Measurements from ENCODE around the gene ZNF580.

Gene ZNF580

GRCh38 chr19:55667006-55667381 is 26.2 kb downstream of the ZNF580 start:
- DNase-seq = no peak

GRCh38 chr19:55667511-55667910 is 26.7 kb downstream of the ZNF580 start:
- DNase-seq = no peak

GRCh38 chr19:55667958-55668357 is 27.2 kb downstream of the ZNF580 start:
- no peak for DNase-seq

GRCh38 chr19:55668603-55669348 is 28.0 kb downstream of the ZNF580 start:
- no peak for DNase-seq

DNA sequence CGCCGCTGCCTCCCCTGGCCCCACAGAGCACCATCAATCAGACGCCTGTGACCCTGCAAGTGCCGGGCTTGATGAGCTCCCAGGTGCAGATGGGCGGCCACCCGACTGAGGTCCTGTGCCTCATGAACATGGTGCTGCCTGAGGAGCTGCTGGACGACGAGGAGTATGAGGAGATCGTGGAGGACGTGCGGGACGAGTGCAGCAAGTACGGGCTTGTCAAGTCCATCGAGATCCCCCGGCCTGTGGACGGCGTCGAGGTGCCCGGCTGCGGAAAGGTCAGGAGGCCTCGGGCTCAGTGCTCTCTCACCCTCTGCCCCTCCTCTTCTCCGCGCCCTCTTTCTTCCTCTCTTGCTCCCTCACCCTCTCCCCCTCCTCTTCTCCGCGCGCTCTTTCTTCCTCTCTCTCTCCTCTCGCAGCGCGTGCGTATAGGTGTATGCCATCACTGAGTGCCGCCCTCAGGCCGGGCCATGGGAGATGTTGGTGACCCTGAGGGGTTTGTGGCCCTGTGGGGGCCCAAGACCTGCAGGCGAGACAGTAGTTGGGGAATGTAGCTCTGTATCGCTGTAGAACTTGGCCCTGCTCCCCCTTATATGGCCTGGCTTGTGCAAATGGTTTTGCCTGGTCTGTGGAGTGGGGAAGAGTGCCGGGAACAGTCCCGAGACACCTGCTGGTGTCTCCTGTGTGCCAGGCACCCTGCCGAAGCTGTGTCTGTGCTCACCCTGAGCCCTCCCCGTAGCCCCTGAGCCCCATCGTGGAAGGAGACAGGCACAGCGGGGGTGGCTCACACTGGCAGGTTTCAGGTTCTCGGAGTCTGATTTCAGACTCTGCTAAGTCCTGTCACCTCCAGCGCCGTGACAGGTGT is 28.8 kb downstream of the ZNF580 start:
- DNase-seq = no peak

DNA sequence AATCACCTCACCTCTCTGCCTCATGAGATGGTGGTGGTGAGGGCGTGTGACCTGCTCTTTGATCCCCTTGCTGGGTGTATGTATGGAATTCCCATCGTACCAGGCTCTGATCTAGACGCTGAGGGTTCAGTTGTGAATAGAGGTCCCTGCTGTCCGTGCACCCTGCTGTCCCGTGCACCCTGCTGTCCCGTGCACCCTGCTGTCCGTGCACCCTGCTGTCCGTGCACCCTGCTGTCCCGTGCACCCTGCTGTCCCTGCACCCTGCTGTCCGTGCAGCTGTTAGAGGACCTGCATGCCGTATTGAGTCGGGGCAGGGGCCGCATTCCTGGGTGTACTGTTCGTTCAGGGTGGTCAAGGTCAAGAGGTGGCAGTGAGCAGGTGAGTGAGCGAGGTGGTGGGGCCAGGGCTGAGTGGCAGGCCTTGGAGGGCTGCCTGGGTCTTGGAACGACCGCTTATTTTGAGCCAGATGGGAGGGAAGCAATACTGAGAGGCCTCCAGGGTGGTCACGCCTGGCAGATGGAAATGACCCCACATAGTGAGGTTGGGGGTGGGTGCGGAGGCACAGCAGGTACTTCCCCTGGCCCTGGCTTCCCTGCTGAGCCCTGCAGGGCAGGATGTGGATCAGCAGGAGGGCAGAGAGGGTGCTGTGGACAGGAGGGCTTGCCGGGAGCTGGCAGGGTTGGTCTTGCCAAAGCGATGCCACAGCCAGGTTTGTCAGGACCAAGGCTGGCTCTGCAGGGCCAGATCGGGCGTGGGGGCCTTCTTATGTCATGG is 29.7 kb downstream of the ZNF580 start:
- DNase-seq = no peak

GRCh38 chr19:55671054-55671378 is 30.2 kb downstream of the ZNF580 start:
- no peak for DNase-seq

DNA sequence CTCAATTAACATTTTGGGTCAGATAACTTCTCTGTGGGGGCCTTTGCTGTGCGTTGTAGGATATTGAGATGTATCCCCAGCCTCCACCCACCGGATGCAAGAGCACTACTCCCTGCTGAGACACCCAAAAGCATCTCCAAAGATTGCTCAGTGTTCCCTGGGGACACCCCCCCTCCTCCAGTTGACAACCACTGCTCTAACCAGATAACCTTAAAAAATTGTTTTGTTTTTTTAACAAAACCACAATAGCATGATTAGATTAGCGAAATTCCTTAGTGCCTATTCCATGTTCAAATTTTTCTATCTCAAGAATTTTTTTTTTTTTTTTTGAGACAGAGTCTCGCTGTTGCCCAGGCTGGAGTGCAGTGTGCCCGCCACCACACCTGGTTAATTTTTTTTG is 31.6 kb downstream of the ZNF580 start:
- no peak for DNase-seq

DNA sequence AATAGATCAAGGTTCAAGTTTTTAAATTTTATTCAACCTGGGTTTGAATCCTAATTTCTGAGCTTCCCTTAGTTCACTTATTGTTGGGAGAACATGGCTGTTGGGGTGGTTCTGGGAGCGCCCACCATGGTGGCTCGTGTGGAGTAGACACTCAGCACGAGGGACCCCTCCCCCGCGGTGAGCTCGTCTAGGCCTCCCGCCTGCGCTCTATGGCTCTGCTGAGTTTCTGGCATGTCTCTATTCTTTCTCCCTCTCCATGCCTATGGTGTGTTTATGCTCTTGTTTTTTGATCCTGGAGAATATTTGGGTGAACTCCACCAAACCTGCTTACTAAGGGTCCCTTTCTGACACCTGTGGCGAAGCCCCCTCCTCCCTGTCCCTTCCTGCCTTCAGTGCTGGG is 32.7 kb downstream of the ZNF580 start:
- DNase-seq = no peak

DNA sequence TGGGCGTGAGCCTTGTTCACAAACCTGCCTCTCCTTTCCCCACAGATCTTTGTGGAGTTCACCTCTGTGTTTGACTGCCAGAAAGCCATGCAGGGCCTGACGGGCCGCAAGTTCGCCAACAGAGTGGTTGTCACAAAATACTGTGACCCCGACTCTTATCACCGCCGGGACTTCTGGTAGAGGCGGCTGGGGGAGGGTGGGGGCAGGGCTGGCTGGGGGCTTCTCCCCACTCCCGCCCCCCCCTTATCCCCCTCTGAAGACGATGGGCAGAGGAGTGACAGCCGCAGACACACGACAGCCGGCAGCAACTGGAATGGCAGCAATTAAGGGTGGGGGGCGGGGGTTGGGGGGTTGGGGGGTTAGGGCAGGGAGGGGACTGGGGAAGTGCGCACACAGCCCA is 33.1 kb downstream of the ZNF580 start:
- DNase-seq = no peak

DNA sequence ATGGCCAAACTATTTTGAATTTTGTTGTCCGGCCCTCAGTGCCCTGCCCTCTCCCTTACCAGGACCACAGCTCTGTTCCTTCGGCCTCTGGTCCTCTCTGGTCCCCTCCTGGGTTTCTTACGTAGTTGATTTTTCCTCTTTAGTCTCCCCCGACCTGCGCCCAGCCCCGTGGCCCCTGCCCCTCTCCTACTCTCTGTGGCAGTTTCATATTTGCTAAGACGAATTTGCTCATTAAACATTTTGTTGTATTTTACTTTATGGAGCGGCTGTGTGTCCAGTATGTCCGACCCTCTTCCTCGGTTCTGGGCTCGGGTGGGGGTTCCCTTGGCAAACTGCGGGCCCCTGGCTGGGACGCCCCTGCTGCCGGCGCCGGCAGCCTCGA is 33.6 kb downstream of the ZNF580 start:
- no peak for DNase-seq

DNA sequence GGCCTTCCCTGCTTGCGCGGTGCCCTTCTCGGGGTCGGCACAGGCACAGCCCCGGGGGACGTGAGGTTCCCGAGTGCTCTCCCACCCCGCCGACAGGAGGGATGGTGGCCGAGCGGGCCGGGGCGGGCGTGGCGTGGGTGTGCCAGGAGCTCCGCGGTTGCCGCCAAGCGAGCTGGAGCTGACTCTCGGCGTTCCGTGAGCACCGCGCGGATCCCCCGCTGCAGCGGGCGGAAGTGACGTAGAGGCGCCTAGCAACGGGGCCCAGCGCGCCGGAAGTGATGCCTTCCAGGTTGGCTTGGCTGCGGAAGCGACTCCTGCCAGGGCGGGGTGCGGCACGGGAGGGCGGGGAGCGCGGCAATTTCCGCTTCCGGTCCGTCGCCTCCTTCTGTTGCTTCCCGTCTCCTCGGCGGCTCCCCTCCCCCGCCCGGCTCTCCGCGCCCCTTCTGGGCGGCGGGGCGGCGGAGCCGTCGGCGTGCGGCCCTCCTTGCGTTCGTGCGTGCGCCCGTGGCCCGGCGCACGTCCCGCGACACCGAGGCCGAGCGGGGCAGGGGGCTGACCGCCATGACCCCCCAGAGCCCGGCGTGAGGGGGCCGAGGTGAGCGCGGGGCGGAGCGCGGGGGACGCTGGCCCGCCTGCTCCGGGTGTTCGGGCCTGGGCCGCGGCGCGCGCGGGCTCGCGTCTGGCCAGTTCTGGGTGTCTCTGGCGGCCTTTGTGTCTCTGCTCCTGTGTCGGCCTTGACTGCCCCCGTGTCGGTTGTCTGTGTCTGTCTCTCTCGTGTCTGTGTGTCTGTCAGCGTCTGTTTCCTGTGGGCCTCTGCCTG is 34.2 kb downstream of the ZNF580 start, which contains the start of gene EPN1:
TSS of gene EPN1 (plus strand) at position 386 of the 820 bp plus-strand sequence. CDS start 3,402 bp downstream, outside the sequence.
- peak; percentile 96 for DNase-seq

DNA sequence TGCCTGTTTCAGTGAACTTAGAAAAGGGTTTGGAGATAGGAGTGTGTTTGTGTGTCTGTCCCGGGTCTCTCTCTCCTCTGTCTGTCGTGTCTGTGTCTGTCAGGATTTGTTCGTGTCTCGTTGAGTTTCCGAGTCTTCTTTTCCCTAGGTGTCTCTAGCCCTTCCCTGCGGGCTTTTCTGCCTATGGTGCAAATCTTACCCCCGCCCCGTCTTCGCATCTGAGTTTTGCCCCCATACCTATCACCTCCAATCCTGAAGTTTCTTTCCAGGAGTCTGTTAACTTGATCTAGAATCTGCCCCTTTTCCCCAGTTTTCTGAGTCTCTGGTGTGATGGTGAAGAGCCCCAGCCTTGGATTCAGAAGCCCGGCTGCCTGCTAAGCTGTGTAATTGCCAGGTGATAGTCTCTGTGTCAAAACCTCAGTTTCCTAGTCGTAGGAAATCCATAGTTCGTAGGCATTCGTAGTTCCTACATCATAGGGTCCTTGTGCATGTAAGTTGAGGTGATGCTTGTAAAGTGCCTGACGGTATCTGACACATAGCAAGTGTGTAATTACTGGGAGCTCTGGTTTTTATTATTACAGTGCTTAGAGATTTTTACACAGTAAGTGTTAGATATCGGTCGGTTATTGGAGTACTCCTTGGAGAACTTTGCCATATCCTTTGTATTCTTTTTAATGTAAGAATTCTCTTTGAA is 35.0 kb downstream of the ZNF580 start:
- DNase-seq = no peak

GRCh38 chr19:55676383-55676782 is 35.6 kb downstream of the ZNF580 start:
- no peak for DNase-seq

GRCh38 chr19:55676889-55677505 is 36.2 kb downstream of the ZNF580 start:
- DNase-seq = no peak

- DNase-seq = no peak
Measured at GRCh38 chr19:55677572-55678028, 36.8 kb downstream of the ZNF580 start.

GRCh38 chr19:55678121-55678671 is 37.4 kb downstream of the ZNF580 start:
- no peak for DNase-seq

DNA sequence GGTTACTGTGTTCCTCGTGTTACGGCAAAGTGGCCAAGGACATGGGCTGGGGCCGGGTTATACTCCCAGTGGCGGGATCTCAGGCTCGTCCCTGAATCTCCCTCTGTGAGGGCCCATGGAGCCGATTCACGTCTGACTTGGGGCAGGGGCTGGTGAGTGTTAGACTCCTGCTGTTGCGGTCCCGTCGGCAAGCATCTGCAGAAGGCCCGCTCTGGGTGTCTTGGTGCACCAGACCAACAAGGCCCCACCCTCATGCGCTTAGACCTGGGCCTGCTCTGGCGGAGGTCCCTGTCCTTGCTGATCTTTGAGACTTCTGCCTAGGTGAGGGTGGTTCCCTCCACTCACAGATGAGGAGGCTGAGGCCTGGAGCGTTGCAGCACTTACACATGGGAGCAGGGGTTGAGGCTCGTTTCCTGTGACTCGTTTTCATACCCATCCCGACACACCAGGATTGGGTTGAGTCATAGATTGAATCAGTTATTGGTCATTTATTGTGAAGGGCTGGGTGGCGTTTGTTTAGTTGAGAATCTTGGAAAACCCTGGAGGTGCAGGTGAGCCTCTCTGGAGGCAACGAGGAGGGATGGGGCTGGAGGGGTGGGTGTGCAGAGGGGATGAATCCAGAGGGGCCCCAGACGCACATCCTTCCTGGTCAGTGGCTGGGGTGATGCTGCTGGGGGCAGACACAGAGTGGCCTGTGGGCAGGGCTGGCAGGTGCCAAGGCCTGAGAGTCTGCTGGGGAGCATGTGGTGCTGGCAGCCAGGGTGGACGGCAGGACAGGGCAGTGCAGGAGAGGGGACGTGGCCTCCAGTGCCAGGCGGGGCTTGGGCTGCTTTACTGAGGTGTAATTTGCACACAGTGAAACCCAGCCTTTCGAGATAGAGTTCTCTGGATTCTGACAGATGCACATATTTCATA is 38.8 kb downstream of the ZNF580 start:
- DNase-seq = no peak

GRCh38 chr19:55680339-55681130 is 39.7 kb downstream of the ZNF580 start:
- no peak for DNase-seq
